D341Med (cell line): ENCODE data around the gene LRMDA.

Source experiments
- DNase-seq: peaks from one replicate; pipeline ENCODE4 v3.0.0; 2012; ENCODE audit warnings: low spot score

The LRMDA gene

GRCh38 chr10:76338187-76338586 lies 906.8 kb downstream of the LRMDA start:
- no peak for DNase-seq

DNA sequence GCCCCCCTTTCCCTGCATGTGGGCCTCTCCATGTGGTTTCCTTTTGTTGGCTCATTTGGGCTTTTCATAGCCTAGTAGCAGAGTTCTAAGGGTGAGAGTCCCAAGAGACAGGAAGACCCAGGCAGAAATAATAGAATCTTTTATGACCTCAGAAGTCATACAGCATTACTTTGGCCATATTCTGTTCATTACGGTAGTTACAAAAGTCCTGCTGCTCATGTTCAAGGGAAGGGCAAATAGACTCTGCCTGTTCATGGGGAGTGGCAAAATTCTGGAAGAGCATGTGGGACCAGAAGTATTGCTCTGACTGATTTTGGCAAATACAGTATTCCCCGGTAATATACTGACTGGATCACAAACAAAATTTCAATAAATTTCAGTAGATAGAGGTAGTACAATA lies 910.3 kb downstream of the LRMDA start:
- DNase-seq = no peak

DNA sequence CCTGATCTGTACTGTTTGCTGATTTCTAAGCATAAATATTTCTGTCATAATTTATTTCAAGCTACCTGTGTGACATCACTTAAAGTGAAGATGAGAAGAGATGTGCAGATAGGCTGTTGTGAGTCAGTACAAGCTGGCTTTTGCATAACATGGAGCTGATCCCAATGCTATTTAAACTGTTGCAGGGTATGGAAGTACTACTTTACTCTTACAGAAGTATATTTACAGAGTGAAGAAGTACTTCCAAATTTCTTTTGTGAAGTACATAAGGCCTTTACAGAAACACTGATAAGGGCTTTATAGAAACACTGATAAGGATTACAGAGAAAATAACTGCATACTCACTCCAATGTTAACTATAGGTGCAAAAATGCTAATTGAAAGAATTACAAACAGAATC lies 911.6 kb downstream of the LRMDA start:
- DNase-seq = no peak

GRCh38 chr10:76347832-76348231 lies 916.4 kb downstream of the LRMDA start:
- DNase-seq = no peak

DNA sequence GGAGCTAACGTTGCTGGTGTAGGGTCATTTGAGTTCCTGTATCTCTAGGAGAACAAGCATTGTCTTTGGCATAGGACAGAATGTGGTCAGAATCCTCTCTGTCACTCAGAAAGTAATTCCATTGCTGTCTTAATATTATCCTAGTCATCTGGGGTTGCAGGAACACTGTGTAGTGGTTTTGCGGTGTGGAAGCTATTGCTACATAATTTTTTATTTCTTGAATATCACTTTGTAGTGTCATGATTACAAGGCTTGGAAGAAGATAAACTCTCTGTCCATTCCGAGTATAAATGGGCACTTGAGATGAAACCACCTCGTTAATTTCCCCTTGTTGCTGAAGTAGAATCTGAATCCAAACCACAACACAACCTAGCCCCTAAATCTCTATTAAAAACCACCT lies 919.2 kb downstream of the LRMDA start:
- no peak for DNase-seq

DNA sequence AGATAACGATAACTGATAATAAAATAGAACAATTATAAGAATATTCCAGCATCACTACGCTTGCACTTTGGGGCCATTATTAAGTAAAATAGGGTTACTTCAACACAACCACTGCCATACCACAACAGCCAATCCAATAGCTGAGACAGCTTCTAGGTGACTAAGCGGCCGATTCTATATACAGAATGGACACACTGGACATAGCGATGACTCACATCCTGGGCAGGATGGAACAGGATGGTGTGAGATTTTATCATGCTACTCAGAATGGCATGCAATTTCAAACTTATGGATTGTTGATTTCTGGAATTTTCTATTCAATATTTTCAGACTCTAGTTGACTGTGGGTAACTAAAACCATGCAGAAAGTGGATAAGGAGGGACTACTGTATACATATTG lies 920.9 kb downstream of the LRMDA start:
- no peak for DNase-seq

DNA sequence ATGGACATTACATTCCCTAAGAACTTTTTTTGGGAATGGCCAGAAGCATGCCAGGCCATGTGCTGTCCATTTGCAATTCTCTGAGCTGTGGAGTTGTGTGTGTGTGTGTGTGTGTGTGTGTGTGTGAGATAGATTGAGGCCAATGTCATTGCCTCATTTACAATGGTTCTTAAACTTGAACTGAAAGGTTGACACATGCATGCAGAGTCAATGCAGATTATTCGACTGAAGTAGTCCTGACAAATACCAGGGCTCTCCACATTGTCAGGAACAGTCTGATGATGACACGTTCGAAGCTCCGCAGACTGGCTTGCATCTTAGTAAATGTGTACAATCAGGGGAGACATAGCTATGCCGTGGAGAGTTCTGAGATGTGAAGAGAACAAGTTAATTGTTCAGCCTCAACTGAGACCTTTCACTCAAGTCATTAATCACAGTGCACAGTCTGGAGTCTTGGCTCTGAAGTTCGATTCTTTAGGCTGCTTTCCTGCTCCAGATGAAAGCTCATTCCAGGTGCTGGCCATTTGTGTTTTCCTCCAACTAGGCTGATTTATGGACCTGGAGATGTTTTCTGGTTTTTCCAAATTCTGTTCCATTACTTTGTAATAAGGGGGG lies 921.9 kb downstream of the LRMDA start:
- no peak for DNase-seq

- no peak for DNase-seq
These were observed 922.9 kb downstream of the LRMDA start for GRCh38 chr10:76354212-76354738.

DNA sequence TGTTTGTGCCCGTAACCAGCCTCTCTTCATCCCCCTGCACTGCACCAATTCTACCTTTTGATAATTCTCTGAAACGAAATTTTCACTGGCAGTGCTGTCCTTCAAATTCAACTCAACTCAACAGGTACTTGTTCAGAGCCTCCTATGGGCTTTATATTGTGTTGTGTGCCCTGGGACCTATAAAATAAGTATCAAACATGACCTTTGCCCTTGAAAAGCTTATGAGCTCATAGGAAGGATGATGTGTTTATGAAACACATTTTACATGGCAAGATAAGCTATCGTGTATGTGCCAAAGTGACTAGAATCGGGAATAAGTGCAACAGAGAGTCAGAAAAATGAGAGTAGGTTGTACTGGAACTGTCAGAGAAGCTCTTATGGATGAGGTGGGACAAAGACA lies 923.5 kb downstream of the LRMDA start:
- no peak for DNase-seq

GRCh38 chr10:76356557-76356956 lies 925.1 kb downstream of the LRMDA start:
- no peak for DNase-seq

DNA sequence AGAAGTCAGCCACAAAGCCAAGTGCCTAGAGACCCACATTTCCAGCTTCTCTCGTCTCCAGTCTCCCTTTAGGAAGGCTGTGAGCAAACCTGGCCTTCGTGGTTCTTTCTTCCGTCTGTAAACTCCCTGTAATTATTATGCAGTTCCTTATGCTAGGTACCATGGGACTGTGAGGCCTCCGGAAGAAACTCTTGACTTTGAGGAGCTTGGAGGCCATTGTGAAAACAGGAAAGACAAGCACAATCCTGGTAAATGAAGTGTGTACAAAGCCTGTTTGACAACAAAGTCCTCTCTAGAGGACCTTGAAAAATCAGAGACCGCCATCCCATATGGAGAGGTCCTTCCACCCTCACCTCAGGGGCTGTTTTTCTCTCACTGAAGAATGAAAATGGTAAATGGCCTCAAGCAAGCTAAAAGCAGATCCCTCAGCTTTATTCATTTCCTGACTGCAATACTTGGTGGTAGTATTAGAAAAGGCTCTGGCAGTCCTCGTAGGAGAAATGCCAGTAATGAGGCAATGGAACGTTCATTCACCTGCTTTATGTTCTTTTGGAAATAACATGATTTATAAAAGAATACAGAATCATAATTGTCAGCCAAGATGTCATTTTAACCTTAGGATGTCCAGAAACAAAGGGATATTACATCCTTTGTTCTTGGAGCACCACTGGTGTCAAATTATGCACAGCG lies 926.4 kb downstream of the LRMDA start:
- no peak for DNase-seq

GRCh38 chr10:76358743-76359395 lies 927.4 kb downstream of the LRMDA start:
- DNase-seq = no peak

DNA sequence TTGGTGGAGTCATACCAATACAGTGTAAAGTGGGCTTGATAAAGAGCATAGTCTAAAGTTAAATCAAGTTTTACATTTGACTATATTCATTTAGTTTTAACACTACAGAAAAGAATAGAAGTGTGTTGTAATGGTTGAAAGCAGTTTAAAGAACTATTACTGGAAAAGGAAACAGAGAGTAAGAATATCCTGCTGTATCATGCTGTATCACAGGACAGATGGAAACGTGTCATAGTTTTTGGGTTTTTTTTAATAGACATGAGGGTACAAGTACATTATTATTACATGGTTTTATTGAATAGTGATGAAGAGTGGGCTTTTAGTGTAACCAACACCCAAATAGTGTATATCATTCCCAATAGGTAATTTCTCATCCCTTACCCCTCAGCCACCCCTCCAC lies 944.3 kb downstream of the LRMDA start:
- DNase-seq = no peak

- DNase-seq = no peak
These were observed 951.0 kb downstream of the LRMDA start for GRCh38 chr10:76382381-76382851.

- DNase-seq = no peak
These were observed 957.0 kb downstream of the LRMDA start for GRCh38 chr10:76388321-76389023.

DNA sequence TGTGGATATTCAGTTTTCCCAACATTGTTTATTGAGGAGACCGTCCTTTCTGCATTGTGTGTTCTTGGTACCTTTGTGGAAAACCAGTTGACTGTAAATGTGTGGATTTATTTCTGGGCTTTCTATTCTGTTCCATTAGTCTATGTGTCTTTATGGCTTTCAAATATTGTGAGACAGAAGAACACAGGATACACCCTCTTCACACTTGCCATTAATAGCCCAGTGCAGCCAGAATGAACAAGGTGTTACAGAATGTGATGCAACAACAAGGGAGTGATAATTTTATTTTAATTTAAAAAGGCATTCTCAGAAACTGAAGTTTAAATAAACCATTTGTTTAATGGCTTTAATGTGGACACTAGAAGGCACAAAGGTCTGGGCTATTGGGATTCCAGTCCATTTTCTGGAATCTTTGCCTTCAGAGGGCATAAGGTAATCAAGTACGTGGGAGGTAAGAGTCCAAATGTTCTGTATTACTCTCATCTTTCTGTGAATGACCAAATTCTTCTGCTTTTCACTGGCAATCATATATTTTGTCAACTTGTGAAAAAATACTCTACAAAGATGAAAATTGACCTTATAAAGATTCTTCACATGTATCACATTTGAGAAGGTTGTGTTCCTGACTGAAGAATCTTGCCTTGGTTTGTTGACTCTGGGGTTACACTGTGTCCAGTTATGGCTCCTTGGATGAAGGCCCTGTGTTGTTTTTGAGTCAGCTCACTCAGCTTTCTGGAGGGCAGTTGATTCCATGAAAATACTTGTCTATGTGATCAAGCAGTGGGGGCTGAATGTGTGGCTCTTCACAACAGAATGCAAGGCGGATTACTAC lies 962.7 kb downstream of the LRMDA start:
- DNase-seq = no peak

DNA sequence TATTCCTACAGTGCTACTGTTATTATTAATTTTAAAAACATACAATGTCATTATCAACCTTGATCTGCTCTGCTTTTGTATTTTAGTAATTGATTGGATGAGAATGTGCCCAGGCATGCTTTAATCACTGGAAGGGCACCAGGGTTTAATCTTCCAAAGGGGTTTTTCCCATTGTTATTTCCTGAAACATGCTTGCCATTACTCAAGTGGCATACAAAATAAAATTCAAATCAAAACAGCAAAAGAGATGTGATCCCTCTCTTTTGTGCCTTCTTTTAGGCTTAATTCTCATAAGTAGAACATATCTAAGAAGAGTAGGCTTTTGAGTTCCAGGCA lies 963.3 kb downstream of the LRMDA start:
- DNase-seq = no peak

DNA sequence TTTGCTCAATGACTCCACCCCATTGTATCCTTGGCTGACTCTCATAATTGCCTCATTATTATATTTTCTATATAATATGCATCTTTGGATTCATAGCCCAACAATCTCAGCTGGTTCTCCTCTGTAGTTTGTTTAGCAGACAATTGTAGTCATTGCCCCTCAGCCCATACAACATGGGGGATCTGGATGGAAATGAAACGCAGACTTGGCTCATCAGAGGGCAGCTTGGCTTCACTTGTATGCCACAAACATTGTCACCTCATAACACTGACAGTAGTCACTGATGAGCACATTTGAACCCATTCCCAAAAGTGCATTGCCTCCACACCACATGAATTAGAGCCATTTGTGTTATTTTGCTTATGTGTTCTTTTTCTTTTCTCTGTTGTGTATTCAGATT lies 963.8 kb downstream of the LRMDA start:
- DNase-seq = no peak

DNA sequence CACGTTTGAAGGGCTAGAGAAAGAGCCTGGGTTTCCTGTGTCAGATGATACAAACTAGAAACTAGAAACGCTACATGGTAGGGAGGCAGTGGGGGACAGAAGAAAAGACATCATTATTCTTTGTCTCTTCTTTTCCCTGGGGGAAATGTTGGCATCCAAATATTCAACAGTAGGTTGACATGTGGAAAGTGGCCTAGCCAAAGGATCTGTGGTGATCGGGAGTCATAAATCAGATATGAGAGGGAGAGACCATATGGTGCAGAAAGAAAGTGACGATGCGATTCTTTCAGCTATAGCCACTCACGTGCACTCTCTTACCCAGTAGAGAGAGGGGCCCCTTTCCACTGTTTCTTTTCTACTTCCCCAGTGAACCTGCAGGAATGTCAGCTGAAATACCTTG lies 964.7 kb downstream of the LRMDA start:
- no peak for DNase-seq

DNA sequence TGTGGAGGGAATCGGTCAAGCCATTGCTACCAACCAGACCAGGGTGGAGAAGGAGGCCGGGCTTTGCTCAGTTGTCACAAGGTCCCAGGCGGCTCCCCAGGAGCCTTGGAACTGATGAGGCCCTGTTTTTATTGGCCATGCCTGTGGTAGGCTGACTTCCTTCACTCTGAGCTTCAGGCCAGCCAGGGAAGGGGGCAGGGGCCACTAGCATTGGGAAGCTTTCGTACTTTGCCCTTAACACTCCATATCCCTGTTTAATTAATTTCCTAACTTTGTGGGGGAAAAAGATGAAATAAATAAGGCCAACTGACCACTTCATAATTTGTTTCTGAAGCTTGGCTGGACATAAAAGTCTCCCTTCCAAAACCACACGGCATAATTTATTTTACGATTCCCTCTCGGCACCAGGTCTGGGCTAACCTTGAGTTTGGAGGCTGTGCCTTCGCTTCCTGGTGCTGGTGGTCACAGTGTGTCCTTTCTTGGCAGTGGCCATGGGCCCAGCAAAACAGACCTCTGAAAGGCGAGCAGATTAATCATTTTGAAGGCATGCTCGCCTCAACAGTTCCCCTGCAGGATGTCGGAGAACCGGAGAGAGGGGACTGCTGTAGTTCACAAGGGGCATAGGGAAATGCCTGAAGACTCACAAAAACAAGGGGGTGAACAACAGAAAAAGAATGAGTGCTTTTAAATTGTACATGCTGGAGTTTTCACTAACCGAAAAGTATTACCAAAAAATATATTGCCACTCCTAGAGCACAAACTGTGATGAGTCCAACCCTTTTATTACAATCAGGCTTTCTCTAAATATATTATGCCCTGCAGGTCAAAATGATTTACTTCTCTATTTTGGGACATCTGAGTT lies 966.0 kb downstream of the LRMDA start:
- DNase-seq = no peak
